Activated CD4-positive, alpha-beta memory T cell treated with anti-CD3 and anti-CD28 coated beads, Interleukin-2, amount 10 ng/mL, durations not matched to agents 7 days and 5 days (primary cell): Measurements from ENCODE around the gene BCL11B. TPM values are rescaled to one million over a fixed set of nuclear protein-coding genes. Genes with fewer than 3 reads are reported as not detected.
A peak's percentile ranks its signal among the peaks of the same experiment; 100 is the strongest.
"Not testable (repeated sequence)": the region's sequence is repeated elsewhere in the genome, so short reads cannot be mapped to it uniquely, and the experiment has no call there.

Source experiments
- CTCF ChIA-PET: fragments of 350-600 bp; sonication (Branson Sonifier 250); formaldehyde crosslinking; loops from one replicate; lab custom pipeline; 2021; ENCODE audit warnings: antibody characterized with exemption, inconsistent platforms; lab: Charles Lee
- POLR2A ChIA-PET: fragments of 350-600 bp; sonication (Branson Sonifier 250); formaldehyde crosslinking; loops from one replicate; lab custom pipeline; 2021; ENCODE audit warnings: antibody characterized with exemption; lab: Charles Lee
- DNase-seq: peaks from one replicate; pipeline ENCODE4 v3.0.0-alpha.2; 2020
- H3K27ac Mint-ChIP-seq: one replicate; pipeline ENCODE4 v1.8.0; 2021; ENCODE audit warnings: mild to moderate bottlenecking, mixed read lengths
- H3K27me3 Mint-ChIP-seq: one replicate; pipeline ENCODE4 v1.8.0; 2021; ENCODE audit warnings: mixed read lengths
- H3K36me3 Mint-ChIP-seq: one replicate; pipeline ENCODE4 v1.8.0; 2021; ENCODE audit warnings: low read depth, mixed read lengths
- H3K4me1 Mint-ChIP-seq: one replicate; pipeline ENCODE4 v1.8.0; 2021; ENCODE audit warnings: mixed read lengths
- H3K4me3 Mint-ChIP-seq: one replicate; pipeline ENCODE4 v1.8.0; 2021; ENCODE audit warnings: mild to moderate bottlenecking, mixed read lengths
- H3K9me3 Mint-ChIP-seq: one replicate; pipeline ENCODE4 v1.8.0; 2021; ENCODE audit warnings: mixed read lengths
- total RNA-seq, 2 experiments: library from RNA; stranded (reverse); gene quantifications; one replicate each; pipeline ENCODE4 v1.2.3, GENCODE V29; 2021

BCL11B gene
- total RNA-seq, 2 experiments from 2014 or later = 81.7 to 82.0 TPM

GRCh38 chr14:99186956-99187690 is 84.9 kb downstream of the BCL11B start:
- POLR2A ChIA-PET = interaction anchor here (1.2 to 6.2 kb wide), 7 partner anchors 9 to 1011 kb away, joined by 3 to 155 read pairs (median 5); partner anchors contain the start of gene BCL11B
- no peaks in the 10 kb centered on the region for H3K9me3 Mint-ChIP-seq
- peaks cover 93% of the 10 kb centered on the region for H3K4me1 Mint-ChIP-seq
- H3K36me3 Mint-ChIP-seq = peaks cover 57% of the 10 kb centered on the region
- H3K4me3 Mint-ChIP-seq = peak overlapping the region; percentile 48
- peak overlapping the region; percentile 66 for H3K27ac Mint-ChIP-seq
- CTCF ChIA-PET = interaction anchor here (0.7 to 7.9 kb wide), 11 partner anchors 12 to 1050 kb away, joined by 3 to 80 read pairs (median 5); no protein-coding TSS in a partner anchor
- H3K27me3 Mint-ChIP-seq = no peaks in the 10 kb centered on the region
- DNase-seq = no peak

GRCh38 chr14:99186336-99186735 is 85.7 kb downstream of the BCL11B start:
- Mint-ChIP-seq H3K4me1 (peaks cover 94% of the 10 kb centered on the region), H3K27ac (peak overlapping the region; percentile 80), H3K36me3 (peaks cover 59% of the 10 kb centered on the region)
- DNase-seq, H3K4me3 Mint-ChIP-seq, H3K27me3 Mint-ChIP-seq, H3K9me3 Mint-ChIP-seq: not testable (repeated sequence)
- ChIA-PET POLR2A (interaction anchor here (1.2 to 1.7 kb wide), 3 partner anchors 9 to 76 kb away, joined by 3 to 5 read pairs (median 5); no protein-coding TSS in a partner anchor), CTCF (interaction anchor here (0.9 to 7.9 kb wide), 2 partner anchors 14 to 81 kb away, joined by 3 to 80 read pairs; no protein-coding TSS in a partner anchor)

- ChIA-PET POLR2A (interaction anchor here (1.2 to 1.7 kb wide), 2 partner anchors 56 to 76 kb away, joined by 3 to 5 read pairs; no protein-coding TSS in a partner anchor), CTCF (interaction anchor here (1.0 to 7.9 kb wide), 2 partner anchors 45 to 81 kb away, joined by 4 to 80 read pairs; no protein-coding TSS in a partner anchor)
- DNase-seq = no peak
- peaks cover 94% of the 10 kb centered on the region for H3K4me1 Mint-ChIP-seq
- H3K27ac Mint-ChIP-seq = peak overlapping the region; percentile 80
- no peaks in the 10 kb centered on the region for H3K9me3 Mint-ChIP-seq
- no peaks in the 10 kb centered on the region for H3K27me3 Mint-ChIP-seq
- no peak overlapping the region for H3K4me3 Mint-ChIP-seq
- peaks cover 63% of the 10 kb centered on the region for H3K36me3 Mint-ChIP-seq
These were observed 86.4 kb downstream of the BCL11B start for GRCh38 chr14:99185436-99186068.

GRCh38 chr14:99183716-99184115 is 88.3 kb downstream of the BCL11B start:
- ChIA-PET POLR2A (interaction anchor here (1.4 kb wide), 1 partner anchor 50 kb away, joined by 4 read pairs; no protein-coding TSS in a partner anchor), CTCF (no interaction called here)
- Mint-ChIP-seq H3K4me3 (no peak overlapping the region), H3K9me3 (no peaks in the 10 kb centered on the region), H3K4me1 (peaks cover 94% of the 10 kb centered on the region), H3K27ac (peak overlapping the region; percentile 70), H3K36me3 (peaks cover 73% of the 10 kb centered on the region), H3K27me3 (no peaks in the 10 kb centered on the region)
- no peak for DNase-seq

- peaks cover 77% of the 10 kb centered on the region for H3K36me3 Mint-ChIP-seq
- H3K27ac Mint-ChIP-seq = peak overlapping the region; percentile 70
- CTCF ChIA-PET = no interaction called here
- DNase-seq = no peak
- peaks cover 96% of the 10 kb centered on the region for H3K4me1 Mint-ChIP-seq
- H3K27me3 Mint-ChIP-seq = no peaks in the 10 kb centered on the region
- POLR2A ChIA-PET = no interaction called here
- H3K4me3 Mint-ChIP-seq = no peak overlapping the region
- H3K9me3 Mint-ChIP-seq = no peaks in the 10 kb centered on the region
These were observed 88.7 kb downstream of the BCL11B start for GRCh38 chr14:99183311-99183710.

- no peak overlapping the region for H3K4me3 Mint-ChIP-seq
- peaks cover 89% of the 10 kb centered on the region for H3K4me1 Mint-ChIP-seq
- DNase-seq = no peak
- H3K36me3 Mint-ChIP-seq = peaks cover 78% of the 10 kb centered on the region
- H3K27me3 Mint-ChIP-seq = no peaks in the 10 kb centered on the region
- ChIA-PET POLR2A (no interaction called here), CTCF (interaction anchor here (1.2 kb wide), 1 partner anchor 9 kb away, joined by 3 read pairs; no protein-coding TSS in a partner anchor)
- peak overlapping the region; percentile 42 for H3K27ac Mint-ChIP-seq
- H3K9me3 Mint-ChIP-seq = no peaks in the 10 kb centered on the region
These were observed 89.3 kb downstream of the BCL11B start for GRCh38 chr14:99182548-99183250.

GRCh38 chr14:99181804-99182520 is 90.0 kb downstream of the BCL11B start:
- Mint-ChIP-seq H3K4me3 (no peak overlapping the region), H3K9me3 (no peaks in the 10 kb centered on the region), H3K27ac (peak overlapping the region; percentile 31), H3K27me3 (no peaks in the 10 kb centered on the region), H3K4me1 (peaks cover 82% of the 10 kb centered on the region), H3K36me3 (peaks cover 80% of the 10 kb centered on the region)
- ChIA-PET POLR2A (no interaction called here), CTCF (interaction anchor here (1.1 to 1.2 kb wide), 2 partner anchors 10 to 83 kb away, joined by 3 read pairs; no protein-coding TSS in a partner anchor)
- DNase-seq = no peak

GRCh38 chr14:99181241-99181640 is 90.8 kb downstream of the BCL11B start:
- H3K36me3 Mint-ChIP-seq = peaks cover 85% of the 10 kb centered on the region
- H3K9me3 Mint-ChIP-seq = no peaks in the 10 kb centered on the region
- ChIA-PET POLR2A (interaction anchor here (0.8 kb wide), 1 partner anchor 91 kb away, joined by 3 read pairs; the partner anchor contains the start of gene BCL11B), CTCF (interaction anchor here (1.1 to 1.2 kb wide), 2 partner anchors 84 to 1045 kb away, joined by 3 read pairs; no protein-coding TSS in a partner anchor)
- H3K27ac Mint-ChIP-seq = peak overlapping the region; percentile 31
- no peak for DNase-seq
- H3K4me1 Mint-ChIP-seq = peaks cover 75% of the 10 kb centered on the region
- H3K4me3 Mint-ChIP-seq = no peak overlapping the region
- no peaks in the 10 kb centered on the region for H3K27me3 Mint-ChIP-seq

GRCh38 chr14:99179946-99180345 is 92.1 kb downstream of the BCL11B start:
- CTCF ChIA-PET = interaction anchor here (1.2 kb wide), 1 partner anchor 1044 kb away, joined by 3 read pairs; no protein-coding TSS in a partner anchor
- POLR2A ChIA-PET = interaction anchor here (1.4 kb wide), 1 partner anchor 12 kb away, joined by 4 read pairs; no protein-coding TSS in a partner anchor
- no peaks in the 10 kb centered on the region for H3K27me3 Mint-ChIP-seq
- H3K36me3 Mint-ChIP-seq = peaks cover 84% of the 10 kb centered on the region
- no peak overlapping the region for H3K4me3 Mint-ChIP-seq
- peak overlapping the region; percentile 79 for H3K27ac Mint-ChIP-seq
- H3K9me3 Mint-ChIP-seq = no peaks in the 10 kb centered on the region
- peaks cover 64% of the 10 kb centered on the region for H3K4me1 Mint-ChIP-seq
- DNase-seq = no peak

- H3K4me1 Mint-ChIP-seq = peaks cover 60% of the 10 kb centered on the region
- H3K27me3 Mint-ChIP-seq = no peaks in the 10 kb centered on the region
- no peak overlapping the region for H3K4me3 Mint-ChIP-seq
- H3K9me3 Mint-ChIP-seq = no peaks in the 10 kb centered on the region
- ChIA-PET POLR2A (interaction anchor here (1.4 to 2.1 kb wide), 3 partner anchors 9 to 17 kb away, joined by 4 to 9 read pairs (median 4); no protein-coding TSS in a partner anchor), CTCF (no interaction called here)
- peak overlapping the region; percentile 79 for H3K27ac Mint-ChIP-seq
- no peak for DNase-seq
- H3K36me3 Mint-ChIP-seq = peaks cover 79% of the 10 kb centered on the region
These were observed 92.5 kb downstream of the BCL11B start for GRCh38 chr14:99179506-99179905.

- Mint-ChIP-seq H3K4me3 (no peak overlapping the region), H3K27me3 (no peaks in the 10 kb centered on the region), H3K9me3 (no peaks in the 10 kb centered on the region), H3K36me3 (peaks cover 77% of the 10 kb centered on the region), H3K27ac (peak overlapping the region; percentile 58), H3K4me1 (peaks cover 49% of the 10 kb centered on the region)
- CTCF ChIA-PET = interaction anchor here (0.6 to 1.2 kb wide), 3 partner anchors 84 to 1470 kb away, joined by 3 read pairs; no protein-coding TSS in a partner anchor
- POLR2A ChIA-PET = interaction anchor here (1.4 to 2.1 kb wide), 2 partner anchors 11 to 16 kb away, joined by 4 to 9 read pairs; no protein-coding TSS in a partner anchor
- DNase-seq = peak; percentile 11
These were observed 93.8 kb downstream of the BCL11B start for GRCh38 chr14:99177886-99178835.
